ENCODE measurements around the gene ING4.
A peak's percentile ranks its signal among the peaks of the same experiment; 100 is the strongest.

The ING4 gene

DNA sequence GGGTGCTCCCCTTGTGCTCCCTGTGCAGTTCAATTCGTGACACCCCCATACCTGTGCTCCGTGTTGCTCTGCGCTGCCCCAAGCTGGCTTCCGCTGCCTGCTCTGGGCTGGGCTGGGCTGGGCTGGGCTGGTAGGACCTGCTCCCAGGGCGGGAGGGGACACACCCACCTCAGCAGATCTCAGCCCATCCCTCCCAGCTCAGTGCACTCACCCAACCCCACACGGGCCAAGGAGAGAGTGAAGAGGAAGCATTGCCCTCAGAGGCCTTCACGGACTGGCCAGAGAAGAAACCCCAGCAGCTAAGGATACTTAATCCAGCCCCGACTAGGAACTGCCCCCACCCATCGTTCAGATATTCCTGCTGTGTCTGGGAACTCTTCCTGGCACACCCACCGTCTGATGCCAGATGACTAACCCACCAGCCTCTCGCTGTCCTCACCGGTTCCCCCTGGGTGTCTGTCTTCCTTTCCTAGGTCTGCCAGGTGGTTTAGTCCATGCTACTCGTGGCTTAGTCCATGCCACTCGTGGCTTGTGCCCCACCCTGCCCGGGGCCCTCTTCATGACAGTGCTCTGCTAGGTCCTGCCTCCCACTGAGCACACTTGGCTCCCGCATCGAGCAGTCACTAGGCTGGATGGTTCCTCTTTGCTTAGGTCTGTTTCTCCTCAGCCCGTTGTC is 26.9 kb downstream of the ING4 start, which contains the start of gene LPAR5:
LPAR5 (minus strand) TSS at position 104 of the 676 bp plus-strand sequence. CDS start 14,711 bp downstream, outside the sequence.
- H3K36me3 ChIP-seq: no peaks in the 10 kb centered on the region
- DNase-seq: no peak
- H3K4me3 ChIP-seq (ENCODE audit: low read depth, low read length): no peak within 1 kb of the TSS
- H3K9me3 ChIP-seq: no peaks in the 10 kb centered on the region
- H3K4me1 ChIP-seq: peaks cover 23% of the 10 kb centered on the region
- H3K27me3 ChIP-seq: no peaks in the 10 kb centered on the region
- TF ChIP-seq, protein P1, sequence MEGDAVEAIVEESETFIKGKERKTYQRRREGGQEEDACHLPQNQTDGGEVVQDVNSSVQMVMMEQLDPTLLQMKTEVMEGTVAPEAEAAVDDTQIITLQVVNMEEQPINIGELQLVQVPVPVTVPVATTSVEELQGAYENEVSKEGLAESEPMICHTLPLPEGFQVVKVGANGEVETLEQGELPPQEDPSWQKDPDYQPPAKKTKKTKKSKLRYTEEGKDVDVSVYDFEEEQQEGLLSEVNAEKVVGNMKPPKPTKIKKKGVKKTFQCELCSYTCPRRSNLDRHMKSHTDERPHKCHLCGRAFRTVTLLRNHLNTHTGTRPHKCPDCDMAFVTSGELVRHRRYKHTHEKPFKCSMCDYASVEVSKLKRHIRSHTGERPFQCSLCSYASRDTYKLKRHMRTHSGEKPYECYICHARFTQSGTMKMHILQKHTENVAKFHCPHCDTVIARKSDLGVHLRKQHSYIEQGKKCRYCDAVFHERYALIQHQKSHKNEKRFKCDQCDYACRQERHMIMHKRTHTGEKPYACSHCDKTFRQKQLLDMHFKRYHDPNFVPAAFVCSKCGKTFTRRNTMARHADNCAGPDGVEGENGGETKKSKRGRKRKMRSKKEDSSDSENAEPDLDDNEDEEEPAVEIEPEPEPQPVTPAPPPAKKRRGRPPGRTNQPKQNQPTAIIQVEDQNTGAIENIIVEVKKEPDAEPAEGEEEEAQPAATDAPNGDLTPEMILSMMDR (IDR thresholded peaks at IDR 0.05; ENCODE audit: low read depth, low read length): no peak

DNA sequence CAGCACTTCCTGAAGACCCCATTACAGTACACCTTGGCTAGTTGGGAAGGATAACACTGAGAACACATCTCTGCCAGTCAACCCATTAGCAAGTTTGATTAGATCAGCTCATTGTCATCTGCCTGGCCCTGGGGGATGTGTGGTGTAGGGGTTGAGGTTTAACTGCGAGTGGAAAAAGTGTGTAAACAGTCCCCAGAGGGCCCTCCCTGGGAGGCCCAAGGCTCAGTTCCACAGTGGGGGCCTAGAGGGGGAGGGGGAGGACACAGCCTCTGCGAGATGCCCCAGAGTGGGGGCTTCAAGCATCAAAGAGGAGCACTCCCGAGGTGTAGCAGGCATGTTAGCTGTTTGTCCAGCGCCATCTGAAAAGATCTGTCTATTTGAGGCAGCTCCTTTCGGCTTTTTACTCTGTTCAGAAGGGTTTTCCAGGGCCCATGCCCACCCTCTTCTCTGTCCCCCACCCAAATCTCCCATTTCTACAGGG is 27.5 kb downstream of the ING4 start:
- Histone ChIP-seq H3K4me3 (ENCODE audit: low read depth, low read length) (no peak overlapping the region), H3K36me3 (no peaks in the 10 kb centered on the region), H3K27me3 (no peaks in the 10 kb centered on the region), H3K9me3 (no peaks in the 10 kb centered on the region), H3K4me1 (peaks cover 29% of the 10 kb centered on the region)
- TF ChIP-seq, protein P1 (IDR thresholded peaks at IDR 0.05; ENCODE audit: low read depth, low read length): no peak
- DNase-seq: peak; percentile 58

DNA sequence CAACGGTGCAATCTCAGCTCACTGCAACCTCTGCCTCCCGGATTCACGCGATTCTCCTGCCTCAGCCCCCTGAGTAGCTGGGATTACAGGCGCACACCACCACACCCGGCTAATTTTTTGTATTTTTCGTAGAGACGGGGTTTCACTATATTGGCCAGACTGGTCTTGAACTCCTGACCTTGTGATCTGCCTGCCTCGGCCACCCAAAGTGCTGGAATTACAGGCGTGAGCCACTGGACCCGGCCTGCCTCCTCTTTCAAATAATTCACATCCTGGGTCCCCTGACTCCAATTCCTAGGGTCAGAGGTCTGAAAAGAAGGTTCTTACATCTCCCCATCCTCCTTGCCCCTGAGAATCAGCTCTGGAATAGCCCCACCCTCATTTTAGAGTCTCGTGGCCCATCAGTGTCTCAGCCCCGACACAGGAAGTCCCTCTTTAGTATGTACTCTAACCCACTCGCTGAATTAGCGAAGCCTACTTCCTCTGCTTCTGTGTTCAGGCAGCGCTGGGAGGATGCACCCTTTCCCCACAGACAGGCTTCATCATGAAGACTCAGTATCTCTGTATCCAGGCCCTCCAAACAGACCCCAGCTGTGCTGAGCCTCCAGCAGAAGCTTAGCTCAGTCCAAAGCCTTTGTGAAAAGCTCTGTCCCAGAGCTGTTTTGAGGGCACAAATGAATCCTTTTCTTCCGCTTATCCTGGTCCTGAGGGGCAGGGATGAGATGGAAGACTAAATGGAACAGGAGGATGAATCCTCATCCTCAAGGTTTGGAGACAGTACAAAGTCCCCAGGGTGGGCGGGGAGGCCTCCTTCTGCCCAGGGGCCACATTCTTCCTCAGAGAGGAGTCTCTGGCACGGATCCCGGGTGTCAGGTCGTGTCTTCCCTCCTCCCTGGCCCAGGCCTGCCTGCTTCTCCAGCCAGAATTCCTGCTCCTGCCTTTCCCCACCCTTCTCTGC is 30.6 kb downstream of the ING4 start:
- Histone ChIP-seq H3K4me3 (ENCODE audit: low read depth, low read length) (no peak overlapping the region), H3K4me1 (peaks cover 29% of the 10 kb centered on the region), H3K9me3 (no peaks in the 10 kb centered on the region), H3K36me3 (no peaks in the 10 kb centered on the region), H3K27me3 (no peaks in the 10 kb centered on the region)
- TF ChIP-seq, protein P1 (IDR thresholded peaks at IDR 0.05; ENCODE audit: low read depth, low read length): no peak
- peak; percentile 44 for DNase-seq

DNA sequence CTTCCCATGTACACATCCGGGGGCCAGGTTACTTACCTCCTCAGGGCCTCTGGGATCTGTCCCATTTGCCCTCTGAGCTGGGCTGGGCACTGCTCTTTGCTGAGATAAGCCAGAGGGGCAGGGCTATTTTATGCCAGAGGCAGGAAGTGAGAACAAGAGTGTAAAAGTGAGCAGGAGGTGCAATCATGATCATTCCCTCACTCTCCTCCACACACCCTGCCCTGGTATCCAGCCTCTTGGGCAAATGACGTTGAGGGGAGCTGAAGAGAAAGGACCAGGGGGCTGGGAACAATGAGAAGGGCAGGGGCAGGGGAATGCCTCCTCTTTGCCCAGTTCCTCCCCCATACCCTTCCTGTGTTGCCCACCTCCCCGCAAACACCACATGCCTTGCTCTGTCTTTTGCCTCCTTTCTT is 31.4 kb downstream of the ING4 start:
- no peaks in the 10 kb centered on the region for H3K27me3 ChIP-seq
- TF ChIP-seq, protein P1 (IDR thresholded peaks at IDR 0.05; ENCODE audit: low read depth, low read length): no peak
- DNase-seq: no peak
- H3K4me3 ChIP-seq (ENCODE audit: low read depth, low read length): no peak overlapping the region
- H3K9me3 ChIP-seq: no peaks in the 10 kb centered on the region
- no peaks in the 10 kb centered on the region for H3K36me3 ChIP-seq
- H3K4me1 ChIP-seq: peaks cover 29% of the 10 kb centered on the region

DNA sequence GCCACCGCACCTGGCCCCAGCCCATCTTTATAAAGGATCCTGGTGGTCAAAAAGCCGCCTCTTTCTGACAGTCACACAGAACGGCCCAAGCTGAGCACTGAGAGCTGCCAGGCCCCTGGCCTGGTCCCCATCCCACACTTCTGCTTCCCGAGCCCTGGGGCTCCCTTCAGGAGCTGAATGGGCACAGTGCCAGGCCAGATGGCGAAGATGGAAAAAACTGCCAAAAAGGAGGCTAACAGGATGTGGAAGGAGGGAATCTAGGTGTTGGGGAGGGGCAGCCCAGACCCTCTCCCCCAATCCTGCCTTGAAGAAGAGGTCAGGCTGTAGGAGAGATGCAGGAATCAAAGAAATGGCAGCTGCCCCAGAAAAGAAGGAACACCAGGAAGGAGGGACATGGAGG is 32.2 kb downstream of the ING4 start:
- Histone ChIP-seq H3K9me3 (no peaks in the 10 kb centered on the region), H3K27me3 (no peaks in the 10 kb centered on the region), H3K36me3 (no peaks in the 10 kb centered on the region), H3K4me3 (ENCODE audit: low read depth, low read length) (no peak overlapping the region), H3K4me1 (peaks cover 23% of the 10 kb centered on the region)
- peak; percentile 77 for DNase-seq
- TF ChIP-seq, protein P1 (IDR thresholded peaks at IDR 0.05; ENCODE audit: low read depth, low read length): no peak

Measured in BE2C (cell line).